Right lobe of liver (tissue), 6 donors: ENCODE measurements around the gene RPL18. TPM values are rescaled to one million over a fixed set of nuclear protein-coding genes. Genes with fewer than 3 reads are reported as not detected.

Source experiments
- ATAC-seq, 4 donors: fragments of 200-7000 bp; cut with Tn5 transposase; one replicate each; pipeline ENCODE4 v1.9.1; 2020; ENCODE audit warnings: mild to moderate bottlenecking in 4 of 4, moderate library complexity in 4 of 4
- DNase-seq, 3 donors: peaks; one replicate each; pipeline ENCODE4 v3.0.0-alpha.2; 2020
- H3K27ac ChIP-seq, 3 donors: fragments of 200-600 bp; one replicate each; pipeline ENCODE4 v1.8.0; 2022
- H3K27me3 ChIP-seq, 2 donors: fragments of 200-600 bp; one replicate each; pipeline ENCODE4 v1.8.0; 2022
- H3K36me3 ChIP-seq, 4 donors: fragments of 200-600 bp; sonication (generic) in 1 of 4; one replicate each; pipeline versions ENCODE4 v1.5.1 to v1.8.0; 2017 to 2022; ENCODE audit warnings: control low read depth in 1 of 4
- H3K4me1 ChIP-seq, 4 donors: fragments of 200-600 bp; sonication (generic) in 1 of 4; one replicate each; pipeline versions ENCODE4 v1.5.1 to v1.8.0; 2017 to 2022; ENCODE audit warnings: control low read depth in 1 of 4
- H3K4me3 ChIP-seq, 3 donors: fragments of 200-600 bp; one replicate each; pipeline ENCODE4 v1.8.0; 2022
- H3K9me3 ChIP-seq, 4 donors: fragments of 200-600 bp; sonication (generic) in 1 of 4; one replicate each; pipeline versions ENCODE4 v1.5.1 to v1.8.0; 2017 to 2022; ENCODE audit warnings: control low read depth in 1 of 4
- POLR2A ChIP-seq: fragments of 450-650 bp; IDR thresholded peaks from one replicate; pipeline ENCODE4 v1.6.1; 2017; ENCODE audit warnings: antibody characterized with exemption, mild to moderate bottlenecking
- WGBS: methylation state at CpG from one replicate; pipeline ENCODE4 v1.1.6; 2018; ENCODE audit warnings: low coverage, low lambda C conversion rate; ENCODE audit not compliant: insufficient coverage; ENCODE audit errors: missing lambda C conversion rate; 5-methylcytosine and 5-hydroxymethylcytosine counted together
- intact Hi-C, 2 donors: fragments of 100-400 bp; cut with DNase I; formaldehyde crosslinking; loops; one replicate each; pipeline versions ENCODE4 v1.11.2 to v1.14.1; 2022
- total RNA-seq, 6 experiments: library from RNA; depleted of rRNA in 2 of 6; stranded (reverse); fragments of >200 nt in 2 of 6; fragmentation: NEBNext Ultra II Directional in 3 of 6; extraction: Animal tissue kit (Norgen Biotek cat#: 25700) in 3 of 6; gene quantifications; one replicate each; pipeline versions ENCODE4 v1.1.0 to v1.2.4, GENCODE V29; 2016 to 2023
- TF ChIP-seq, protein P1 (sequence below), 4 donors: fragments of 200-600 bp in 3 of 4; fragments of 450-650 bp in 1 of 4; IDR thresholded peaks; one replicate each; pipeline versions ENCODE4 v1.5.1 to v1.8.0; 2016 to 2022; ENCODE audit warnings: antibody characterized with exemption in 4 of 4, mild to moderate bottlenecking in 2 of 4
- donor health status: DM: no; HTN: yes; CAD: no.
- donor health status: DM: no; HTN: no; CAD: no.
- donor health status: DM: no; HTN: no; CAD: no.
- donor health status: DM: no; HTN: yes; CAD: no.
- donor health status: DM: no; HTN: yes; CAD: no.

RPL18 gene
- total RNA-seq, 6 experiments from 2014 or later, result 355 to 867 (median 385) TPM

DNA sequence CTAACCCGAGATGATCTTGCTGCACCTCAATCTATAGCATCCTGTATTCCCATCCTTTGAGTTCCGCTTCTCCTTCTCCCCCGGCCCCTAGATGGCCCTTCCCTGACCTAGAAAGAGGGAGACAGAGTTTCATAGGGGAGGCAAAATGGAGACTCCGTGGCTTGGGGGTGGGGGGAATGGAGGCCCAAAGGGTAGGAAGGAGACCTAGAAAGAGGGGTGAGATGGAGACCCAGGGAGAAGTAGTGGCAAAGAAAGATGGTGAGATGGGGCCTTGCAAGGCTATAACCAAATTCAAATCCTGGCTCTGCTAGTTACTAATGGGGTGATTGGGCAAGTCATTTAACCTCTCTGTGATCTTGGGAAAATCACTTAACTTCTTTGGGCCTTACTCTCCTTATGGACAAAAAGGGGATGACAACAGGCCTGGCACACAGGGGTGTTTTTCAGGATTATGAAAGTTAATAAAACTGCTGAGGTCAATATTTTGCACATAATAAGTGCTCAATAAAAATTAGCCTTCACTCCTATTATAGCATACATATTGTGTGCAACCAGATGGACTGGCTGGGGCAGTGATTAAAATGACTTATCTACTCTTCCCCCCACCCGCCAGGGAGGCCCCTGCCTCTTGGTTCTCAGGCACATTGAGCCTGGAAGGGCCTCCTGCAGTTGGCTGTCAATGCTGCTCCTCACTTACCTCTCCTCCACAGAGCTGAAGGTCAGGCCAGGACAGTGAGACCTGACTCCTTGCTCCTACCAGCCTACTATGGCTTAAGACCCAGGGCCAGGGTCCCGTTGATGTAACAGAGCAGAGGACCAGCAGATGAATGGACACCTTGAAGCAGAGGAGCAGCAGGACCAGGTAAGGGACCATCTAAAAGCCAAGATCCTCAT lies 961 bp upstream of the RPL18 start:
- Histone ChIP-seq H3K9me3 (no peaks in the 10 kb centered on the region), H3K4me3 (peak overlapping the region; percentile 41 to 91 (median 70)), H3K4me1 (peaks cover 0 to 36% (median 15%) of the 10 kb centered on the region in 4 donors), H3K36me3 (peaks cover 0 to 28% (median 15%) of the 10 kb centered on the region in 4 donors), H3K27me3 (no peaks in the 10 kb centered on the region), H3K27ac (peak overlapping the region; percentile 82 to 87 (median 84))
- WGBS, result 17% methylated on average over 5 of the region's 6 CpGs
- TF ChIP-seq, protein P1, sequence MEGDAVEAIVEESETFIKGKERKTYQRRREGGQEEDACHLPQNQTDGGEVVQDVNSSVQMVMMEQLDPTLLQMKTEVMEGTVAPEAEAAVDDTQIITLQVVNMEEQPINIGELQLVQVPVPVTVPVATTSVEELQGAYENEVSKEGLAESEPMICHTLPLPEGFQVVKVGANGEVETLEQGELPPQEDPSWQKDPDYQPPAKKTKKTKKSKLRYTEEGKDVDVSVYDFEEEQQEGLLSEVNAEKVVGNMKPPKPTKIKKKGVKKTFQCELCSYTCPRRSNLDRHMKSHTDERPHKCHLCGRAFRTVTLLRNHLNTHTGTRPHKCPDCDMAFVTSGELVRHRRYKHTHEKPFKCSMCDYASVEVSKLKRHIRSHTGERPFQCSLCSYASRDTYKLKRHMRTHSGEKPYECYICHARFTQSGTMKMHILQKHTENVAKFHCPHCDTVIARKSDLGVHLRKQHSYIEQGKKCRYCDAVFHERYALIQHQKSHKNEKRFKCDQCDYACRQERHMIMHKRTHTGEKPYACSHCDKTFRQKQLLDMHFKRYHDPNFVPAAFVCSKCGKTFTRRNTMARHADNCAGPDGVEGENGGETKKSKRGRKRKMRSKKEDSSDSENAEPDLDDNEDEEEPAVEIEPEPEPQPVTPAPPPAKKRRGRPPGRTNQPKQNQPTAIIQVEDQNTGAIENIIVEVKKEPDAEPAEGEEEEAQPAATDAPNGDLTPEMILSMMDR (IDR thresholded peaks at IDR 0.05), result peak in 1 of 4 donors; percentile 30
- TF ChIP-seq POLR2A, result no peak
- intact Hi-C loops, result no loop called here
- DNase-seq (no peak), ATAC-seq (no peak)

DNA sequence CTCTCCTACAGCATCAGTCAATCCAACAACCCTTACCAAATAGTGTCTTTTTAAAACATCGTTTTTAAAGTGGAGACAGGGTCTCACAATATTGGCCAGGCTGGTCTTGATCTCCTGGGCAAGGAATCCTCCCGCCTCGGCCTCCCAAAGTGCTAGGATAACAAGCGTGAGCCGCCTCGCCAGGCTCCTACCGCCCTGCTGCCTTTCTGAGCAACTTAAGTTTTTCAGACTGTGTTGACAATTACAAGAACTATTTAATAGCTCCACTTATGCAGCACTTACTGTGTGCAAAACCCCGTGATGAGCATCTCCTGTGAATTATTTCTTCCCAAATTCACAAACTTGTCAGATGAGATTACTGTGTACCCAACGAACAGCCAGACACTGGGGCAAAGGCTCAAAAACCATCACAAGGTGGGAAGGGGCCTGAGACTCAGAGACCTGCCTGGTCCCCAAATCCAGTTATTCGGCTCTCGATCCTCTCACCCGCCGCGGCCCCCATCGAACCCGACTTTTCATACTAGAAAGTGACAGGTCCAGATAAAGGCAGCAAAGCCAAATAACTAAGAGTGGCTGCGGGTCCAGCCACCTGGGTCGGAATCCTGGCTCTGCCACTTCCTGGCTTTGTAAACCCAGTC lies 581 bp downstream of the RPL18 start:
- WGBS, result 2% methylated on average over 16 of the region's 18 CpGs
- H3K36me3 ChIP-seq, result peaks cover 0 to 28% (median 16%) of the 10 kb centered on the region in 4 donors
- DNase-seq, result no peak

DNA sequence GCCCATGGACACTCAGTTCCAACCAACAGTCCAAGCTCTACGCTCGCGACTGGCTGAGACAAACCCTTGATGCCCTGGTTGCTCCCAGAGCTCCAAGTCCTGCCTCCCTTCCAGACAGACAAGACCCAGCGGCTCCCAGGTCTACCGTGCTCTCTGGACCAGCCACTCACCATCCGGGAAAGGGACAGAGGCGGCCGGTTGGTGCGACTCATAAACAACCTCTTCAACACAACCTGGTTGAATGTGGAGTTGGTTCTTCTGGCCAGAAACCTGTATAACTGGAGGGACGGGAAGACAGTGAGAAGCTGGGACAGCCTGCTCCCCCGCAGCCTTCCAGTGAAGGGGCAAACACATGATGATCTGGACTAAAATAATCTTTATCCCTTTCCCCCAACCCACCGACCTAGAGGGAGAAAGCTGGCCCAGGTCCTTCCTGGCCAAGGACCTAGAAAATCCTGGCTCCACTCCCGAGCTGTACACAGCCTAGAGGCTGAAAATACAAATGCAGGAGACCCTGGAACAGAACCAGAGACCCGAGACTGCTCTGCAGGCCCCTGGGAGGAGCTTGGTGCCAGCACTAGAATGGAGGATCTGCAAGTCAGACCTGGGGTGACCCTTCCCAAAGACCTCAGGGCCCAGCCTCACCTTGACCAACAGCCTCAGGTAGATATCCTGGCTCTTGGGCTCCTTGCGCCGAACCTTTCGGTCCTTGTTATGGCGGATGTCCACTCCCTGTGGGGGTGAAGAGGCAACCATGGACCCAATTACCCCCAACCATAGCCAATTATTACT lies 1.6 kb downstream of the RPL18 start:
- 53% methylated on average over 12 of the region's 18 CpGs for WGBS
- H3K4me3 ChIP-seq, result peak overlapping the region; percentile 64 to 91 (median 70)
- intact Hi-C loops, result no loop called here
- no peaks in the 10 kb centered on the region for H3K9me3 ChIP-seq
- no peak for TF ChIP-seq POLR2A
- TF ChIP-seq, protein P1 (IDR thresholded peaks at IDR 0.05), result no peak
- ATAC-seq, result no peak
- H3K27me3 ChIP-seq, result no peaks in the 10 kb centered on the region
- H3K36me3 ChIP-seq, result peaks cover 0 to 28% (median 16%) of the 10 kb centered on the region in 4 donors
- H3K4me1 ChIP-seq, result peaks cover 0 to 28% (median 11%) of the 10 kb centered on the region in 4 donors
- no peak for DNase-seq
- H3K27ac ChIP-seq, result no peak overlapping the region

More for the DNA sequence above, 581 bp downstream of the RPL18 start:
- Histone ChIP-seq H3K9me3 (no peaks in the 10 kb centered on the region), H3K27me3 (no peaks in the 10 kb centered on the region), H3K4me3 (peak overlapping the region; percentile 64 to 91 (median 70)), H3K27ac (peak overlapping the region; percentile 64 to 84 (median 82)), H3K4me1 (peaks cover 0 to 37% (median 13%) of the 10 kb centered on the region in 4 donors)
- ATAC-seq, result no peak
- intact Hi-C loops, result no loop called here
- TF ChIP-seq, protein P1 (IDR thresholded peaks at IDR 0.05), result no peak
- TF ChIP-seq POLR2A, result no peak

DNA sequence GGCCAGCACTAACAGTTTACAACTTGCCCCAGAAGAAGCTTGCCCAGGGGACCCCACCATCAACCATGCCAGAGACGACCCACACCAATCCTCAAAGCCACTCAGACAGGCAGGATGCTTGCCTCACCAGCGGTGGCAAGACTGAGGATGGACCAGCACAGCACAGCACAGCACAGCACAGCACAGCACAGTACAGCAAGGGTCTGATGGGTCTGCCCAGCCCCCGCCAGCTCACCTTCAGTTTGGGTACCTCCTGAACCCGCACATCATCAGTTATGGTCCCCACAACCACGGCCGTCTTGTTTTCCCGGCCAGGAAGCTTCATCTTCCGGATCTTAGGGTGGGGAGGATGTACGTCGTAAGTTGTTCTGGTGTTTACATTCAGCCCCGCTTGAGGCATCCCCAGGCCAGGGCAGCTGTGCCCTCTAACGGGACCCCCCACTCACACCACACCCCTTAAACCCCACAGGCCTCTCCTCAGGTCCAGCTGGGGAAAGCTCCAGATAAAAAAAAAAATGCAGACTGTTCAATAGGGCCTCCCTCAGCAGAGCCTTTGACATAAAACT lies 2.4 kb downstream of the RPL18 start:
- H3K9me3 ChIP-seq, result no peaks in the 10 kb centered on the region
- no peaks in the 10 kb centered on the region for H3K27me3 ChIP-seq
- TF ChIP-seq, protein P1 (IDR thresholded peaks at IDR 0.05), result no peak
- TF ChIP-seq POLR2A, result no peak
- H3K4me1 ChIP-seq, result peaks cover 0 to 26% (median 11%) of the 10 kb centered on the region in 4 donors
- peaks cover 0 to 28% (median 16%) of the 10 kb centered on the region in 4 donors for H3K36me3 ChIP-seq
- ATAC-seq (no peak), DNase-seq (no peak)
- no peak overlapping the region for H3K27ac ChIP-seq
- intact Hi-C loops, result no loop called here
- no peak overlapping the region for H3K4me3 ChIP-seq
- 90% methylated on average over 10 of the region's 12 CpGs for WGBS
